Measurements from ENCODE around the gene DISP2.
A peak's percentile ranks its signal among the peaks of the same experiment; 100 is the strongest.

Gene DISP2

DNA sequence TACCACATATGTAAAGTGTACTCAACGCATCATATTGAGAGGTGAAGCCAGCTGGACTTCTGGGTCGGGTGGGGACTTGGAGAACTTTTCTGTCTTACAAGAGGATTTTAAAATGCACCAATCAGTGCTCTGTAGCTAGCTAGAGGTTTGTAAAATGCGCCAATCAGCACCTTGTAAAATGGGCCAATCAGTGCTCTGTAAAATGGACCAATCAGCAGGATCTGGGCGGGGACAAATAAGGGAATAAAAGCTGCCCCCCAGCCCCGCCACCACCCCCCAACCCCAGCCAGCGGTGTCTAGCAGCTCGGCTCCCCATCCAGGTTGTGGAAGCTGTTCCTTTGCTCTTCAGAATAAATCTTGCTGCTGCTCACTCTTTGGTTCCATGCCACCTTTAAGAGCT lies 41.4 kb downstream of the DISP2 start:
- H3K36me3 ChIP-seq (ENCODE audit: control insufficient read depth, insufficient read depth, low read length) = peaks cover 10% of the 10 kb centered on the region

DNA sequence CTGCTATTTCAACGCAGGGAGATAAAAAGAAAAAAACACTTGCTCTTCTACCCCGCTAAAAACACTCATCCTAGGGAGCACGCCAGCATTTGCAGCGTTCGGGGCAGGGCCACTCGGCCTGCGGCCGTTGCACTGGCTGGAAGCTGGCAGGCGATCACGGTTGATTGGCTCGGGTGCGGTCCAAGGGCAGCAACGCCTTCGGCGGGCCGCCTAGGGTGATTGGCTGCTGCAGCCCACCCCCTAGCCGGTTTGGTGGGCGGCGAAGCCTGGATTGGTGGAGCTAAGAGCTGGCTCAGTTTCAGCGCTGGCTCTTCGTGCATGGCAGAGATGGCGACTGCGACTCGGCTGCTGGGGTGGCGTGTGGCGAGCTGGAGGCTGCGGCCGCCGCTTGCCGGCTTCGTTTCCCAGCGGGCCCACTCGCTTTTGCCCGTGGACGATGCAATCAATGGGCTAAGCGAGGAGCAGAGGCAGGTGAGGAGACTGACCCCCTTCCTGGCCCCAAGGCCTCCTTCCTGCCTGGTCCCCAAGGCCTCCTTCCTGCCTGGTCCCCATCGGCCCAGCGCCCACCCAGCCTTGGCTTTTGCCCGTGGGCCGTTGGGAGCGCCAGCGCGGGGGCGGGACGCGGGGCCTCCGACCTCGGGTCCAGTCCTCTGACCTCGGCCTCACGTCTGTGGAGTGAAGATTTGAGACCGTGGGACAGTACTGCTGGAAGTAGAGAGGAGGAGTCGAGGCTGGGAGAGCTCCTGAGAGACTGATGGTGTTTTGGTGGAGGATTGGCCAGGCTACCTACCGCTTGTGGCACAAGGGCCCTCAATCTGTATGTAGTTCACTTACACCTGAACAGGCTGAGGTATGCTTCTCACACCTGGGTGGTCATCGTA lies 47.7 kb downstream of the DISP2 start, which contains the start of gene IVD:
Gene IVD, plus strand, starts transcription at position 295 of the 881 bp plus-strand sequence. Its CDS starts 33 bp downstream, at position 328.
- 0 to 2% methylated on average over 37 to 43 of the region's 54 CpGs for WGBS, 2 experiments (ENCODE audit: insufficient coverage in 2 of 2)
- Histone ChIP-seq H3K4me3 (ENCODE audit: extremely low read depth, insufficient read depth, low read length, poor library complexity, severe bottlenecking) (peak within 1 kb of the TSS; percentile 85), H3K4me1 (ENCODE audit: control insufficient read depth, insufficient read depth, low read length, poor library complexity, severe bottlenecking) (peaks cover 8% of the 10 kb centered on the region), H3K27ac (ENCODE audit: low read depth, low read length, severe bottlenecking) (peak within 1 kb of the TSS; percentile 10), H3K9me3 (ENCODE audit: control insufficient read depth, low read length) (no peaks in the 10 kb centered on the region), H3K36me3 (ENCODE audit: control insufficient read depth, insufficient read depth, low read length) (peaks cover 33% of the 10 kb centered on the region)

More for the DNA sequence above, 41.4 kb downstream of the DISP2 start:
- Histone ChIP-seq H3K9me3 (ENCODE audit: control insufficient read depth, low read length) (no peaks in the 10 kb centered on the region), H3K4me1 (ENCODE audit: control insufficient read depth, insufficient read depth, low read length, poor library complexity, severe bottlenecking) (no peaks in the 10 kb centered on the region), H3K27ac (ENCODE audit: low read depth, low read length, severe bottlenecking) (no peak overlapping the region), H3K4me3 (ENCODE audit: extremely low read depth, insufficient read depth, low read length, poor library complexity, severe bottlenecking) (no peak overlapping the region)
- WGBS, 2 experiments (ENCODE audit: insufficient coverage in 2 of 2) = 82 to 95% methylated on average over 2 to 6 of the region's 7 CpGs

DNA sequence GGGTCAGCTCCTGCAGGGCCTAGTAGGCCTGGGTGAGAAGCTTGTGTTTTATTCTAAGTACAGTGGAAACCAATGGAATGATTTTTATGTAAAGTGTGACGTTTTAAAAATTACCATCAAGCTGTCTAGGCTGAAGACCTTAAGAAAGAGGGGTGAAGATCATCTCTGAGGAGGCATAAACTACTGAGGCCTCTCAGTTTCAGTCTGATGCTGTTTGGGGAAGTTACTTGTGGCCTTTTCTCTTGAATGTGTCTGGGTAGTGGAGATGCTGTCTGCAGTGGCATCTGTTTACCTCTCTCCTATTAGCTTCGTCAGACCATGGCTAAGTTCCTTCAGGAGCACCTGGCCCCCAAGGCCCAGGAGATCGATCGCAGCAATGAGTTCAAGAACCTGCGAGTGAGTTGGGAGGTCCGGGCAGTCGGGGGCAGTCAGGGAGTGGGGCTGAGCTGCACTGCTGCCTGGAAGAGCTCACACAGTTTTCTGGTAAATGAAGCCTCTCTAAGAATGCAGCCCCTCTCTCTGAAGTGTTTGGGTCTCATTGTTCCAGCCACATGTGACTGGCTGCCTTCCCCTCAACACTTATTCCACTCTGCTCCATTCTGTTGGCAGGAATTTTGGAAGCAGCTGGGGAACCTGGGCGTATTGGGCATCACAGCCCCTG lies 49.4 kb downstream of the DISP2 start:
- Histone ChIP-seq H3K36me3 (ENCODE audit: control insufficient read depth, insufficient read depth, low read length) (peaks cover 50% of the 10 kb centered on the region), H3K4me1 (ENCODE audit: control insufficient read depth, insufficient read depth, low read length, poor library complexity, severe bottlenecking) (peaks cover 8% of the 10 kb centered on the region), H3K27ac (ENCODE audit: low read depth, low read length, severe bottlenecking) (no peak overlapping the region), H3K9me3 (ENCODE audit: control insufficient read depth, low read length) (no peaks in the 10 kb centered on the region), H3K4me3 (ENCODE audit: extremely low read depth, insufficient read depth, low read length, poor library complexity, severe bottlenecking) (no peak overlapping the region)
- WGBS, 2 experiments (ENCODE audit: insufficient coverage in 2 of 2) = 93 to 95% methylated on average over 6 of the region's 8 CpGs

DNA sequence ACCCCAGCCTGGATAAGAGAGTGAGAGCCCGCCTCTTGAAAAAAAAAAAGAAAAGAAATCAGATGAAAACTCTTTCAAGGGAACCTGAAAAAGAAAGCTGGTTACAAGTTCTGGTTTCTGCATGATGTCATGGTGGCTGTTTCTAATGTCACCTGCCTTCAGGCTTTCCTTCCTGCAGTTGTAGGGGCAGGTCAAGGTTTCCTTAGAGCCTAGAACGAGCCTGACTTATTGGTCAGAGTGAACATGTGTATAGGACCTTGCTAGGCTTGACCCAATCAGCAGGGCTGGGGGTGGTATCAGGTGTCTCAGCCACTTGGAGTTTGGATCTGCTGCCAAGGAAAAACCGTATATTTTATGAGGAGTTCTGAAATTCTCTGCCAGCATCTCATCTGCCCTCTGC lies 51.3 kb downstream of the DISP2 start:
- 89 to 100% methylated on average over 2 of the region's 3 CpGs for WGBS, 2 experiments (ENCODE audit: insufficient coverage in 2 of 2)
- Histone ChIP-seq H3K9me3 (ENCODE audit: control insufficient read depth, low read length) (no peaks in the 10 kb centered on the region), H3K4me1 (ENCODE audit: control insufficient read depth, insufficient read depth, low read length, poor library complexity, severe bottlenecking) (peaks cover 8% of the 10 kb centered on the region), H3K27ac (ENCODE audit: low read depth, low read length, severe bottlenecking) (no peak overlapping the region), H3K4me3 (ENCODE audit: extremely low read depth, insufficient read depth, low read length, poor library complexity, severe bottlenecking) (no peak overlapping the region), H3K36me3 (ENCODE audit: control insufficient read depth, insufficient read depth, low read length) (peaks cover 69% of the 10 kb centered on the region)

DNA sequence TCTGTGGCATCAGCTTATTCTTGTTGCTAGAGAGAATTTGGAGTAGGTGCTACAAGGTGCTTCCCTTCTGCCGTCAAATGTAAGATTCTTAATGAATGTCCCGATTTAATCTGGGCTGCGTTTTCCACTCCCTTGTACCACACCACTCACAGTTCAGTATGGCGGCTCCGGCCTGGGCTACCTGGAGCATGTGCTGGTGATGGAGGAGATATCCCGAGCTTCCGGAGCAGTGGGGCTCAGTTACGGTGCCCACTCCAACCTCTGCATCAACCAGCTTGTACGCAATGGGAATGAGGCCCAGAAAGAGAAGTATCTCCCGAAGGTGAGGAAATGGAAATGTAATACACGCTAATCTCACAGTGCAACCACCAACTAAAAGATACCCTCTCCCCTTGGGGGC lies 52.5 kb downstream of the DISP2 start:
- Histone ChIP-seq H3K4me1 (ENCODE audit: control insufficient read depth, insufficient read depth, low read length, poor library complexity, severe bottlenecking) (peaks cover 8% of the 10 kb centered on the region), H3K4me3 (ENCODE audit: extremely low read depth, insufficient read depth, low read length, poor library complexity, severe bottlenecking) (no peak overlapping the region), H3K27ac (ENCODE audit: low read depth, low read length, severe bottlenecking) (no peak overlapping the region), H3K9me3 (ENCODE audit: control insufficient read depth, low read length) (no peaks in the 10 kb centered on the region), H3K36me3 (ENCODE audit: control insufficient read depth, insufficient read depth, low read length) (peaks cover 80% of the 10 kb centered on the region)
- 100% methylated on average over 2 to 4 of the region's 11 CpGs for WGBS, 2 experiments (ENCODE audit: insufficient coverage in 2 of 2)

DNA sequence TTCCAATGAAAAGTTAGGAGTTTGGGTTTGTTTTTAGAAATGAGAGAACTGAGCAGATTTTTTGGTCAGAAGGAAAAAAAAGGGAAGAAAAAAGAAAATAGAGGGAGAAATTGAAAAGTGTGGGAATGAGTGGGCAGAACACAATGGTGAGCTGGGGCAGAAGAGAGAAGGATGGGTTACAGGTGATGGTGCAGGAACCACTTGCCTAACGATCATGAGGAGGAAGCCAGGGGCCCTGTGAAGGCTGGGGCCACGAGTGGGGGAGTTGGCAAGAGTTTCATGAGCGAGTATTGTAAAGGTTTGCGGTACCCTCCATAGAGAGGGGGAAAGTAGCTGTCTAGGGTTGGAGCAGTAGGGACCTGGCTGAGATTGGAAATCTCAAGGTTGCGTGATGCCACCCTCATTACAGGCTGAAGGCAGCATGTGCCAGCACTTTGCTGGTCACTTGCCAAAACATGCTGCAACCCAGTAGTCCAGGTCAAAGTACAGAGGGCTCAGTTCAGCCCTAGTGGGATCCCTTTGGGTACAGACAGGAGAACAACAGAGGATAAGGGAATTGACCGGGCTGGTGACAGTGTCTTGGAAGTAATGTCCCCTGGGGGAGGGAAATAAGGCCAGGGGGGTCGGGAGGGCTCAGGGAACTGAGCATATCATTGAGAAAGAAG lies 54.2 kb downstream of the DISP2 start:
- H3K4me3 ChIP-seq (ENCODE audit: extremely low read depth, insufficient read depth, low read length, poor library complexity, severe bottlenecking) = no peak overlapping the region
- no peaks in the 10 kb centered on the region for H3K9me3 ChIP-seq (ENCODE audit: control insufficient read depth, low read length)
- peaks cover 89% of the 10 kb centered on the region for H3K36me3 ChIP-seq (ENCODE audit: control insufficient read depth, insufficient read depth, low read length)
- peaks cover 7% of the 10 kb centered on the region for H3K4me1 ChIP-seq (ENCODE audit: control insufficient read depth, insufficient read depth, low read length, poor library complexity, severe bottlenecking)
- H3K27ac ChIP-seq (ENCODE audit: low read depth, low read length, severe bottlenecking) = no peak overlapping the region
- 91% methylated on average over 7 of the region's 7 CpGs for WGBS, 2 experiments (ENCODE audit: insufficient coverage in 2 of 2)

DNA sequence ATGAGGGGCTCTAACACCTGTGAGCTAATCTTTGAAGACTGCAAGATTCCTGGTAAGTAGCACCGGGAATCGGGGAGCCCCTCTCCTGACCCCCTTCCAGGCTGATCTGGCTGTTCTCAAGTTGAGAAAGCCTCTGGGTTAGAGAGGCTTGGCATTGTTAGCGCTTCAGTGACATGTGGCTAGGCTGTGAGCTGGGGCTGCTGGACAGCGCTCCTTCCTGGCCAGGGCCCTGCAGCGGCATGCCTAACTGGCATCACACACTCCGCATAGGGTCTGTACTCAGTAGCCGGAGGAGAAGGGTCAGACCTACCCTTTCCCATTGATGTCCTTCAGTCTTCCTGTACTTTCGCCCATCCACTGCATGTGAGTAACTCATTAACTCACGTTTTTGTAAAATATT lies 55.0 kb downstream of the DISP2 start:
- 96 to 97% methylated on average over 7 to 8 of the region's 9 CpGs for WGBS, 2 experiments (ENCODE audit: insufficient coverage in 2 of 2)

DNA sequence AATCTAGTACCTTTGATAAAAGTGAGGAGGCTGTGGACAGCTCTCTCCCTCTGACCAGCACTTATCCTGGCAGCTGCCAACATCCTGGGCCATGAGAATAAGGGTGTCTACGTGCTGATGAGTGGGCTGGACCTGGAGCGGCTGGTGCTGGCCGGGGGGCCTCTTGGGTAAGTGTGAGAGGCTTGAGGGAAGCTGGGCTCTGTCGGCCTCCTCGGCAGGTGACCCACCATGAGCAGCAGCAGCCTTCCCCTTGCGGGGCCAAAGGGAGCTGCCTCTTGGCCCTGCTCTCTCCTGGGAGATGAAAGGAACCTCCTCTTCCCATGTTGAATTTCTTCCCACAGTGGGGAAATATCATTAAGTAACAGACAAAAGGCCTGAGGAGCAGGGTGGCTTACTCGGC lies 56.8 kb downstream of the DISP2 start:
- 83 to 100% methylated on average over 1 to 5 of the region's 7 CpGs for WGBS, 2 experiments (ENCODE audit: insufficient coverage in 2 of 2)
- Histone ChIP-seq H3K27ac (ENCODE audit: low read depth, low read length, severe bottlenecking) (no peak overlapping the region), H3K36me3 (ENCODE audit: control insufficient read depth, insufficient read depth, low read length) (peaks cover 77% of the 10 kb centered on the region), H3K4me1 (ENCODE audit: control insufficient read depth, insufficient read depth, low read length, poor library complexity, severe bottlenecking) (no peaks in the 10 kb centered on the region), H3K4me3 (ENCODE audit: extremely low read depth, insufficient read depth, low read length, poor library complexity, severe bottlenecking) (no peak overlapping the region), H3K9me3 (ENCODE audit: control insufficient read depth, low read length) (no peaks in the 10 kb centered on the region)

More for the DNA sequence above, 55.0 kb downstream of the DISP2 start:
- H3K9me3 ChIP-seq (ENCODE audit: control insufficient read depth, low read length) = no peaks in the 10 kb centered on the region
- peaks cover 84% of the 10 kb centered on the region for H3K36me3 ChIP-seq (ENCODE audit: control insufficient read depth, insufficient read depth, low read length)
- H3K27ac ChIP-seq (ENCODE audit: low read depth, low read length, severe bottlenecking) = no peak overlapping the region
- no peak overlapping the region for H3K4me3 ChIP-seq (ENCODE audit: extremely low read depth, insufficient read depth, low read length, poor library complexity, severe bottlenecking)
- no peaks in the 10 kb centered on the region for H3K4me1 ChIP-seq (ENCODE audit: control insufficient read depth, insufficient read depth, low read length, poor library complexity, severe bottlenecking)

DNA sequence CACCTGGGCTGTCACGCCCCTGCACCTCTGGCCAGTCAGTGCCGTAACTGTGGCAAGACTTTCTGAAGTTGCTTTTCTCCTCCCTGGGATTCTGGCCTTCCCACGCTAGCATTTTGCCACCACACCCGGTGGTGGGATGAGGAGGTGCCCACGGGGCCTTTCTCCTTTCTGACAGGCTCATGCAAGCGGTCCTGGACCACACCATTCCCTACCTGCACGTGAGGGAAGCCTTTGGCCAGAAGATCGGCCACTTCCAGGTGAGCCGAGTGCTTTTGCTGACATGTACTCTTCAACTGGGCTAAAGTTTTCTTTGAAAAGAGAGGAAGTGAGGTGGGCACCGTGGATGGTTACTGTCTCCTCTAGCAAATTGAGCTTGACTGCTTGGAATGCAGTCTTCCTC lies 57.2 kb downstream of the DISP2 start:
- WGBS, 2 experiments (ENCODE audit: insufficient coverage in 2 of 2) = 95 to 100% methylated on average over 6 to 7 of the region's 10 CpGs
- Histone ChIP-seq H3K36me3 (ENCODE audit: control insufficient read depth, insufficient read depth, low read length) (peaks cover 73% of the 10 kb centered on the region), H3K27ac (ENCODE audit: low read depth, low read length, severe bottlenecking) (no peak overlapping the region), H3K4me1 (ENCODE audit: control insufficient read depth, insufficient read depth, low read length, poor library complexity, severe bottlenecking) (no peaks in the 10 kb centered on the region), H3K9me3 (ENCODE audit: control insufficient read depth, low read length) (no peaks in the 10 kb centered on the region), H3K4me3 (ENCODE audit: extremely low read depth, insufficient read depth, low read length, poor library complexity, severe bottlenecking) (no peak overlapping the region)

DNA sequence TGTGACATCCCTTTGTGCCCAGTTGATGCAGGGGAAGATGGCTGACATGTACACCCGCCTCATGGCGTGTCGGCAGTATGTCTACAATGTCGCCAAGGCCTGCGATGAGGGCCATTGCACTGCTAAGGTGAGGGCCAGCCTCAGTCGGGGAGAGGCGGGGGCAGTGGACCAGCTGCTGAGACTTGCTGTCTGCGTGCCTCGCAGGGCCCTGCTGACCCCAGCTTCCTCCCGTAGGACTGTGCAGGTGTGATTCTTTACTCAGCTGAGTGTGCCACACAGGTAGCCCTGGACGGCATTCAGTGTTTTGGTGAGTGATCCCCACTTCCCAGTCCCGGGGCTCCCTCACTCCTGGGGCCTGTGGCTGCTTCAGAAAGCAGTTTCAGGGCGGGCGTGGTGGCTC lies 58.0 kb downstream of the DISP2 start:
- Histone ChIP-seq H3K4me1 (ENCODE audit: control insufficient read depth, insufficient read depth, low read length, poor library complexity, severe bottlenecking) (no peaks in the 10 kb centered on the region), H3K27ac (ENCODE audit: low read depth, low read length, severe bottlenecking) (no peak overlapping the region), H3K4me3 (ENCODE audit: extremely low read depth, insufficient read depth, low read length, poor library complexity, severe bottlenecking) (no peak overlapping the region), H3K9me3 (ENCODE audit: control insufficient read depth, low read length) (no peaks in the 10 kb centered on the region), H3K36me3 (ENCODE audit: control insufficient read depth, insufficient read depth, low read length) (peaks cover 65% of the 10 kb centered on the region)
- 92 to 96% methylated on average over 12 to 13 of the region's 14 CpGs for WGBS, 2 experiments (ENCODE audit: insufficient coverage in 2 of 2)

Measured in mesodermal cell (in vitro differentiated cells).